ENCODE measurements around the gene DEF6. TPM values are rescaled to one million over a fixed set of nuclear protein-coding genes. Genes with fewer than 3 reads are reported as not detected.

Gene DEF6
- total RNA-seq, 1 donor from 2014 or later, result 21.5 TPM

DNA sequence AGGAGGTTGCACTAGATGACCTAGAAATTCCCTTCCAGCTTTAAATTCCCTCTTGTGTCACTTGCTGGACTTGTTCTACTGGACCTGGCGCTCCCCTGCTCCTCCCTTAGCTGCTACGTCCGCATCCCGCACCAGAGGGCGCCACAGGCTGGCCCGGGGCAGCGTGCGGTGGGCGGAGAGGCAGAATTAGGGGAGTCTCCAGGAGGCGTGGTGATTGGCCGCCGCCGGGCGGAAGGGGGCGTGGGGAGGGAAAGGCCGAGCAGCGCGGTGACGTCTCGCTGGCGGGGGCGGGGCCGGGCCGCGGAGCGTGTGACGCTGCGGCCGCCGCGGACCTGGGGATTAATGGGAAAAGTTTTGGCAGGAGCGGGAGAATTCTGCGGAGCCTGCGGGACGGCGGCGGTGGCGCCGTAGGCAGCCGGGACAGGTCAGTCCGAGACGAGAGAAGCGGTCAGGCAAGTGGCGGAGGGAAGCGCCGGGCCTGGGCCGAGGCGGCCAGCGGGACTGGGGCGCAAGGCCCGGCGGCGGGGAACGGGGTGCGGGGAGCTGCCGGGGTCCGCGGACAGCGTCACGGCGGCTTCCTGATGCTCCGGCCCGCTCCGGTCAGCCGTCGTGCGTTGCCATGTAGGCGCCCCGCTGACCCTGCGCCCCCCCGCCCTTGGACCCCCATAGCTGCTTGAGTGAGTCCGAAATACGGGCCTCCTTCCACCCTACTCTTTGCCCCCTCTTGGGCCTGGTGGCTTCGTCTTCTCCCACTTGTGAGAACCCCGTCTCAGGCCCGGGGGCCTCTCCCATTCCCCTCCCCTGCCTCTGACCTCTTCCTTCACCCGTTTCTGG lies 44.9 kb downstream of the DEF6 start, which contains the start of gene PPARD:
Gene PPARD (plus strand): TSS at position 301 of the 834 bp plus-strand sequence. CDS start 68,530 bp downstream, outside the sequence.
- Histone ChIP-seq H3K27me3 (ENCODE audit: low read depth) (no peaks in the 10 kb centered on the region), H3K9me3 (no peaks in the 10 kb centered on the region), H3K27ac (peak within 1 kb of the TSS; percentile 90), H3K4me1 (peaks cover 26% of the 10 kb centered on the region), H3K36me3 (peaks cover 22% of the 10 kb centered on the region), H3K4me3 (peak within 1 kb of the TSS; percentile 90)
- intact Hi-C loops (cut with DNase I), result loop anchor here (10.0 kb wide), 1 partner anchor 102 kb away; no protein-coding TSS in a partner anchor
- TF ChIP-seq, protein P1, sequence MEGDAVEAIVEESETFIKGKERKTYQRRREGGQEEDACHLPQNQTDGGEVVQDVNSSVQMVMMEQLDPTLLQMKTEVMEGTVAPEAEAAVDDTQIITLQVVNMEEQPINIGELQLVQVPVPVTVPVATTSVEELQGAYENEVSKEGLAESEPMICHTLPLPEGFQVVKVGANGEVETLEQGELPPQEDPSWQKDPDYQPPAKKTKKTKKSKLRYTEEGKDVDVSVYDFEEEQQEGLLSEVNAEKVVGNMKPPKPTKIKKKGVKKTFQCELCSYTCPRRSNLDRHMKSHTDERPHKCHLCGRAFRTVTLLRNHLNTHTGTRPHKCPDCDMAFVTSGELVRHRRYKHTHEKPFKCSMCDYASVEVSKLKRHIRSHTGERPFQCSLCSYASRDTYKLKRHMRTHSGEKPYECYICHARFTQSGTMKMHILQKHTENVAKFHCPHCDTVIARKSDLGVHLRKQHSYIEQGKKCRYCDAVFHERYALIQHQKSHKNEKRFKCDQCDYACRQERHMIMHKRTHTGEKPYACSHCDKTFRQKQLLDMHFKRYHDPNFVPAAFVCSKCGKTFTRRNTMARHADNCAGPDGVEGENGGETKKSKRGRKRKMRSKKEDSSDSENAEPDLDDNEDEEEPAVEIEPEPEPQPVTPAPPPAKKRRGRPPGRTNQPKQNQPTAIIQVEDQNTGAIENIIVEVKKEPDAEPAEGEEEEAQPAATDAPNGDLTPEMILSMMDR (IDR thresholded peaks at IDR 0.05), result peak; percentile 97
- ATAC-seq (peak; percentile 99 to 100), DNase-seq (peak; percentile 99)

DNA sequence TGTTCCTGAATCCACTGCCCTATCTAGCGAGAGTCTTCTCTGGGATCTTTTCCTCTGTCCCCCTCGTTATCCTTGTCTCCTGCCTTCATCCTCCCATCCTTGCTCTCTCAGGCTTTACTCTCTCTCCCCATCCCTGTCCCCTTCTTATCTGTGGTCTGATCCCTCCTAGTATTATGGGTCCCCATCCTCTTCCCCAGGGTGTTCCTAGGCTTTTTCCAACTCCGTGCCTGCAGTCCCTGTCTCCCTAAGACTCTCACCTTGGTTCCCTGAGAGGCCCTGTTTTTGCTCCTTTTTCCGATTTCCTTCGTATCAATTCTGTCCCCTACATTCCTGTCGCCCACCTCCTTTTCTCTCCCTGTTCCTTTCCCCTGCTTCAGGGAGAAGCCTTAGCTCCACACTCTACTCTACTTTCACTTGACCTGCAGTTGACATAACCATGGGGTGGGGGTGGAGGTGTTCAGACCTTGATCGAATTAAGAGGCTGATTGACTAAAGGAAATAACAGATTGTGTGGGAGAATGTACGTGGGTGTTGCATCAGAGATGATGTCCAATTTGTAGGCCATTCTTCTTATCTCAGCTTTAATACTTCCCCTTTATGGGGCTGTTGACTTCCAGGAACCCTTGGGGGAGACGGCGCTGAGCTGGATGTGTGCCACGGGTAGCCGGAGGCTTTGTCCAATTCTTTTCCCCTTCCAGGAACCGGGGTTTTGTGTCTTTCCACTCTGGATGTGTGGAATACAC lies 45.6 kb downstream of the DEF6 start:
- Histone ChIP-seq H3K36me3 (peaks cover 29% of the 10 kb centered on the region), H3K4me3 (peak overlapping the region; percentile 90), H3K27ac (peak overlapping the region; percentile 90), H3K4me1 (peaks cover 26% of the 10 kb centered on the region), H3K27me3 (ENCODE audit: low read depth) (no peaks in the 10 kb centered on the region), H3K9me3 (no peaks in the 10 kb centered on the region)
- TF ChIP-seq, protein P1 (IDR thresholded peaks at IDR 0.05), result no peak
- peak; percentile 73 for DNase-seq
- intact Hi-C loops (cut with DNase I), result loop anchor here (10.0 kb wide), 1 partner anchor 102 kb away; no protein-coding TSS in a partner anchor
- peak; percentile 15 to 45 for ATAC-seq

- intact Hi-C loops (cut with DNase I), result loop anchor here (10.0 kb wide), 1 partner anchor 101 kb away; no protein-coding TSS in a partner anchor
- H3K27me3 ChIP-seq (ENCODE audit: low read depth), result no peaks in the 10 kb centered on the region
- ATAC-seq (no peak), DNase-seq (no peak)
- H3K27ac ChIP-seq, result peak overlapping the region; percentile 90
- peaks cover 36% of the 10 kb centered on the region for H3K36me3 ChIP-seq
- H3K9me3 ChIP-seq, result no peaks in the 10 kb centered on the region
- peaks cover 26% of the 10 kb centered on the region for H3K4me1 ChIP-seq
- H3K4me3 ChIP-seq, result peak overlapping the region; percentile 90
- TF ChIP-seq, protein P1 (IDR thresholded peaks at IDR 0.05), result no peak
Measured at GRCh38 chr6:35343835-35344550, 46.4 kb downstream of the DEF6 start.

DNA sequence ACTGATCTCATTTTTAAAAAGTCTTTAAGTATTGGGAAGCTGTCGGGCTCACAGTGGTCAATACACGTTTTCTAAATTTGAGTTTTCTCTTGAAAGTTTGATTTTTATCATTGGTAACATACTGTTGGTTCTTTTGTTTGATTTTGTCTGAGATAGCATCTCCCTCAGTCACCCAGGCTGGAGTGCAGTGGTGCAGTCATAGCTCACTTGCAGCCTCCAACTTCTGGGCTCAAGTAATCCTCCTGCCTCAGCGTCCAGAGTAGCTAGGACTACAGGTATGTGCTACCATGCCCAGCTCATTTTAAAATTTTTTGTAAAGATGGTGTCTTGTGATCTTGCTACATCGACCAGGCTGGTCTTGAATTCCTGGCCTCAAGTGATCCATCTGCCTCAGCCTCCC lies 53.8 kb downstream of the DEF6 start:
- Histone ChIP-seq H3K9me3 (no peaks in the 10 kb centered on the region), H3K27ac (no peak overlapping the region), H3K36me3 (peaks cover 83% of the 10 kb centered on the region), H3K27me3 (ENCODE audit: low read depth) (no peaks in the 10 kb centered on the region), H3K4me1 (no peaks in the 10 kb centered on the region), H3K4me3 (no peak overlapping the region)
- TF ChIP-seq, protein P1 (IDR thresholded peaks at IDR 0.05), result no peak
- ATAC-seq (no peak), DNase-seq (no peak)
- intact Hi-C loops (cut with DNase I), result no loop called here

DNA sequence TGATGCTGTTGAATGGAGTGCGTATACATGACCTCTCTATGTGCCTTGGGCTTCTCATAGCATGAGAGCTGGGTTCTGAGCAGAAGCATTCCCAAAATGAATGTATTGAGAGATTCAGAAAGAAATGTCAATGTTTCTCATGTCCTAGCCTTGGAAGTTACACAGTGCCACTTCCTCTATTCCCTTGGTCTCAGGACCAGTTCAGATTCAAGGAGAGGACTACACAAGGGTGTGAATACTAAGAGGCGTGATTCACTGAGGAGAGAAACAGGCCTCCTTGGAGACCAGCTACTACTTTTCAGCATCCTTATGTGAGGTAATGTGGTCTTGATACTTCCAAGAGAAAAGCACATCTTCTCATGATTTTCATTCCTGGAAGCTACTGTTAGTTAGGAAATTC lies 55.1 kb downstream of the DEF6 start:
- Histone ChIP-seq H3K4me1 (no peaks in the 10 kb centered on the region), H3K9me3 (no peaks in the 10 kb centered on the region), H3K27me3 (ENCODE audit: low read depth) (no peaks in the 10 kb centered on the region), H3K36me3 (peaks cover 85% of the 10 kb centered on the region), H3K27ac (no peak overlapping the region), H3K4me3 (no peak overlapping the region)
- ATAC-seq, result no peak
- no peak for DNase-seq
- intact Hi-C loops (cut with DNase I), result no loop called here
- TF ChIP-seq, protein P1 (IDR thresholded peaks at IDR 0.05), result no peak

Data from lower lobe of right lung (tissue), 2 donors.